K562 (cell line): Measurements from ENCODE around the gene C16orf74.

ENCODE experiments used
- CHD4 ChIP-seq: fragments of 200-600 bp; sonication (generic); IDR thresholded peaks from 3 replicates; pipeline ENCODE4 v1.6.1; 2012; ENCODE audit warnings: low read depth, mild to moderate bottlenecking, mixed read lengths, low read length, inconsistent platforms; ENCODE audit not compliant: insufficient read depth, insufficient replicate concordance, poor library complexity, severe bottlenecking
- MTA3 ChIP-seq: fragments of 450-650 bp; formaldehyde crosslinking; IDR thresholded peaks from 2 replicates; pipeline ENCODE4 v1.6.1; 2017; ENCODE audit warnings: mild to moderate bottlenecking, borderline replicate concordance
- TAF1 ChIP-seq: IDR thresholded peaks from 2 replicates; pipeline ENCODE4 v1.6.1; 2011; ENCODE audit warnings: mild to moderate bottlenecking, low read length, moderate library complexity; ENCODE audit not compliant: insufficient read depth, control insufficient read depth, severe bottlenecking; ENCODE audit errors: extremely low read depth

- TF ChIP-seq MTA3 (no peak), TAF1 (no peak), CHD4 (no peak)
These were observed 19.8 kb upstream of the C16orf74 start for GRCh38 chr16:85770741-85771140.
